OCI-LY1 (cell line): ENCODE measurements around the gene ILDR1.

Experiments used
- H2AFZ ChIP-seq: fragments of 200-600 bp; sonication (generic), shearing (Covaris generic); 2 replicates; pipeline ENCODE4 v1.6.0; 2014; ENCODE audit warnings: antibody characterized with exemption, mild to moderate bottlenecking, low read length
- H3F3A ChIP-seq: fragments of 200-600 bp; sonication (generic), shearing (Covaris generic); 2 replicates; pipeline ENCODE4 v1.6.0; 2014; ENCODE audit warnings: mild to moderate bottlenecking, antibody characterized with exemption, low read length, moderate library complexity; ENCODE audit not compliant: insufficient read depth
- H3K27ac ChIP-seq: fragments of 200-600 bp; sonication (generic); 2 replicates; pipeline ENCODE4 v1.5.1; 2014; ENCODE audit warnings: low read length, mixed run types, mild to moderate bottlenecking, low read depth; ENCODE audit not compliant: poor library complexity, severe bottlenecking
- H3K27me3 ChIP-seq: fragments of 200-600 bp; sonication (generic); 2 replicates; pipeline ENCODE4 v1.6.0; 2014; ENCODE audit warnings: antibody characterized with exemption, mild to moderate bottlenecking, low read length, moderate library complexity; ENCODE audit not compliant: insufficient read depth
- H3K36me3 ChIP-seq: fragments of 200-600 bp; sonication (generic); 2 replicates; pipeline ENCODE4 v1.6.1; 2014; ENCODE audit warnings: mild to moderate bottlenecking, antibody characterized with exemption, low read length, moderate library complexity, mixed read lengths; ENCODE audit not compliant: insufficient read depth
- H3K4me1 ChIP-seq: fragments of 200-600 bp; sonication (generic); 2 replicates; pipeline ENCODE4 v1.5.1; 2014; ENCODE audit warnings: mild to moderate bottlenecking, low read length, moderate library complexity; ENCODE audit not compliant: insufficient read depth, severe bottlenecking
- H3K4me2 ChIP-seq: fragments of 200-600 bp; sonication (generic), shearing (Covaris generic); 2 replicates; pipeline ENCODE4 v1.6.1; 2014; ENCODE audit warnings: low read length
- H3K4me3 ChIP-seq: fragments of 200-600 bp; sonication (generic); 2 replicates; pipeline ENCODE4 v1.5.1; 2014; ENCODE audit warnings: low read length, low read depth, mild to moderate bottlenecking, mixed read lengths; ENCODE audit not compliant: poor library complexity, severe bottlenecking
- H3K79me2 ChIP-seq: fragments of 200-600 bp; shearing (Covaris generic); 2 replicates; pipeline ENCODE4 v1.6.1; 2016; ENCODE audit warnings: mixed run types, low read length, mixed read lengths; ENCODE audit not compliant: insufficient read depth
- H3K9ac ChIP-seq: fragments of 200-600 bp; sonication (generic), shearing (Covaris generic); 2 replicates; pipeline ENCODE4 v1.6.1; 2014; ENCODE audit warnings: mild to moderate bottlenecking, low read length, mixed read lengths
- H3K9me2 ChIP-seq: fragments of 200-600 bp; sonication (generic), shearing (Covaris generic); 2 replicates; pipeline ENCODE4 v1.6.1; 2014; ENCODE audit warnings: low read depth, mild to moderate bottlenecking, low read length, mixed read lengths
- H3K9me3 ChIP-seq: fragments of 200-600 bp; shearing (Covaris generic); 2 replicates; pipeline ENCODE4 v1.6.1; 2014; ENCODE audit warnings: low read length, mixed read lengths
- H4K20me1 ChIP-seq: fragments of 200-600 bp; sonication (generic), shearing (Covaris generic); 2 replicates; pipeline ENCODE4 v1.6.0; 2016; ENCODE audit warnings: mild to moderate bottlenecking, low read length; ENCODE audit not compliant: insufficient read depth
- CTCF ChIP-seq: fragments of 200-600 bp; sonication (generic), shearing (Covaris generic); IDR thresholded peaks from 2 replicates; pipeline ENCODE4 v1.5.1; 2017; ENCODE audit warnings: mild to moderate bottlenecking, antibody characterized with exemption, low read length, moderate library complexity, mixed read lengths
- EZH2 ChIP-seq: fragments of 200-600 bp; sonication (generic), shearing (Covaris generic); IDR thresholded peaks from 2 replicates; pipeline ENCODE4 v1.8.0; 2017; ENCODE audit warnings: borderline replicate concordance, mixed run types, mild to moderate bottlenecking, antibody characterized with exemption, low read length, moderate library complexity, mixed read lengths

Gene ILDR1

GRCh38 chr3:121969631-121970030, 52.4 kb downstream of the ILDR1 start:
- no peaks in the 10 kb centered on the region for H3K9me2 ChIP-seq
- H3K36me3 ChIP-seq = no peaks in the 10 kb centered on the region
- H3K27ac ChIP-seq = no peak overlapping the region
- no peaks in the 10 kb centered on the region for H4K20me1 ChIP-seq
- H3K9me3 ChIP-seq = no peaks in the 10 kb centered on the region
- no peaks in the 10 kb centered on the region for H3K4me1 ChIP-seq
- H2AFZ ChIP-seq = no peak overlapping the region
- TF ChIP-seq CTCF (no peak), EZH2 (no peak)
- no peak overlapping the region for H3K4me2 ChIP-seq
- no peaks in the 10 kb centered on the region for H3F3A ChIP-seq
- no peak overlapping the region for H3K4me3 ChIP-seq
- no peak overlapping the region for H3K9ac ChIP-seq
- no peaks in the 10 kb centered on the region for H3K27me3 ChIP-seq
- H3K79me2 ChIP-seq = no peaks in the 10 kb centered on the region

GRCh38 chr3:121963608-121964007, 58.4 kb downstream of the ILDR1 start:
- no peaks in the 10 kb centered on the region for H3K79me2 ChIP-seq
- H3K36me3 ChIP-seq = no peaks in the 10 kb centered on the region
- TF ChIP-seq CTCF = no peak
- no peak for TF ChIP-seq EZH2
- H3K4me3 ChIP-seq = no peak overlapping the region
- H3K27me3 ChIP-seq = no peaks in the 10 kb centered on the region
- H3F3A ChIP-seq = no peaks in the 10 kb centered on the region
- no peaks in the 10 kb centered on the region for H3K9me2 ChIP-seq
- H4K20me1 ChIP-seq = no peaks in the 10 kb centered on the region
- H3K4me1 ChIP-seq = no peaks in the 10 kb centered on the region
- no peak overlapping the region for H3K4me2 ChIP-seq
- no peaks in the 10 kb centered on the region for H3K9me3 ChIP-seq
- no peak overlapping the region for H3K9ac ChIP-seq
- no peak overlapping the region for H3K27ac ChIP-seq
- H2AFZ ChIP-seq = no peak overlapping the region

- no peaks in the 10 kb centered on the region for H3K79me2 ChIP-seq
- no peaks in the 10 kb centered on the region for H3K4me1 ChIP-seq
- H2AFZ ChIP-seq = no peak overlapping the region
- H3F3A ChIP-seq = no peaks in the 10 kb centered on the region
- H3K27me3 ChIP-seq = no peaks in the 10 kb centered on the region
- no peak overlapping the region for H3K4me2 ChIP-seq
- TF ChIP-seq EZH2 = no peak
- no peak for TF ChIP-seq CTCF
- H3K9me2 ChIP-seq = no peaks in the 10 kb centered on the region
- no peaks in the 10 kb centered on the region; the same call in 1 of the 2 replicates for H3K36me3 ChIP-seq
- no peaks in the 10 kb centered on the region for H3K9me3 ChIP-seq
- no peaks in the 10 kb centered on the region for H4K20me1 ChIP-seq
- H3K27ac ChIP-seq = no peak overlapping the region
- no peak overlapping the region for H3K4me3 ChIP-seq
- no peak overlapping the region for H3K9ac ChIP-seq
These were observed 59.6 kb downstream of the ILDR1 start for GRCh38 chr3:121962443-121962842.
